HepG2 (cell line): Measurements from ENCODE around the gene BCL7A. TPM values are rescaled to one million over a fixed set of nuclear protein-coding genes. Genes with fewer than 3 reads are reported as not detected.

Source experiments
- CEBPB ChIP-seq: IDR thresholded peaks from 2 replicates; pipeline ENCODE4 v1.6.1; 2011; ENCODE audit warnings: low read depth, low read length, improper control_type of control experiment, borderline replicate concordance
- E2F2 ChIP-seq: sonication (generic); formaldehyde crosslinking; IDR thresholded peaks from 2 replicates; pipeline ENCODE4 v1.4.0; 2020; ENCODE audit warnings: missing genetic modification reagents, borderline replicate concordance
- EZH2 ChIP-seq: conservative IDR thresholded peaks from 2 replicates; pipeline ENCODE4 v1.6.1; 2012; ENCODE audit warnings: mild to moderate bottlenecking, low read depth, low read length, moderate library complexity
- POLR2AphosphoS5 ChIP-seq: IDR thresholded peaks from 2 replicates; pipeline ENCODE4 v1.6.1; 2012; ENCODE audit warnings: low read depth, low read length
- RBM39 ChIP-seq: fragments of 200-400 bp; formaldehyde crosslinking; IDR thresholded peaks from one replicate; pipeline ENCODE4 v1.6.1; 2018; ENCODE audit warnings: antibody characterized with exemption, mild to moderate bottlenecking, low read depth, low read length; ENCODE audit not compliant: poor library complexity, severe bottlenecking
- SETDB1 ChIP-seq: sonication (generic); formaldehyde crosslinking; IDR thresholded peaks from 2 replicates; pipeline ENCODE4 v1.5.1; 2020; ENCODE audit warnings: missing genetic modification reagents, mild to moderate bottlenecking, borderline replicate concordance
- SP140L ChIP-seq: sonication (generic); formaldehyde crosslinking; IDR thresholded peaks from 2 replicates; pipeline ENCODE4 v1.4.0; 2020; ENCODE audit warnings: missing genetic modification reagents, borderline replicate concordance
- UBTF ChIP-seq: sonication (generic); formaldehyde crosslinking; IDR thresholded peaks from 2 replicates; pipeline ENCODE4 v1.4.0; 2020; ENCODE audit warnings: mild to moderate bottlenecking, missing genetic modification reagents
- ZNF30 ChIP-seq: sonication (generic); formaldehyde crosslinking; IDR thresholded peaks from 2 replicates; pipeline ENCODE4 v1.5.0; 2020; ENCODE audit warnings: mild to moderate bottlenecking, missing genetic modification reagents
- polyA plus RNA-seq, 8 experiments: library from polyadenylated mRNA; depleted of rRNA in 3 of 8; stranded (reverse) in 7 of 8; unstranded in 1 of 8; fragments of >200 nt; fragmentation: Illumina TruSeq in 4 of 8; extraction: Trizol in 4 of 8; gene quantifications; 2 replicates each; pipeline versions ENCODE4 v1.2.1 to v1.2.3, GENCODE V29; 2011 to 2016; ENCODE audit warnings: low read depth in 4 of 8, missing spikeins in 1 of 8, mixed read lengths in 1 of 8; ENCODE audit not compliant: insufficient read depth in 1 of 8
- total RNA-seq, 5 experiments: library from RNA; depleted of rRNA; stranded (reverse); fragments of >200 nt; fragmentation: Illumina TruSeq; extraction: Trizol; gene quantifications; 2 replicates each; pipeline ENCODE4 v1.2.3, GENCODE V29; 2016; ENCODE audit warnings: low read depth in 1 of 5
- TF ChIP-seq, protein P1 (sequence below): sonication (generic); formaldehyde crosslinking; IDR thresholded peaks from 2 replicates; pipeline ENCODE4 v1.4.0; 2020; ENCODE audit warnings: missing genetic modification reagents
- TF ChIP-seq, protein P2 (sequence below): sonication (generic); formaldehyde crosslinking; IDR thresholded peaks from 2 replicates; pipeline ENCODE4 v1.4.0; 2020; ENCODE audit warnings: missing genetic modification reagents, borderline replicate concordance
- TF ChIP-seq, protein P3 (sequence below): sonication (generic); formaldehyde crosslinking; IDR thresholded peaks from 2 replicates; pipeline ENCODE4 v1.4.0; 2020; ENCODE audit warnings: missing genetic modification reagents; ENCODE audit errors: not compliant biosample characterization

The BCL7A gene
- total and polyA plus RNA-seq, 2 of the 13 experiments (the other 11 are each of a cell fraction or from before 2014, with no cell fraction given), result 4.1 to 6.2 TPM

- TF ChIP-seq EZH2, result no peak
- TF ChIP-seq, protein P1, sequence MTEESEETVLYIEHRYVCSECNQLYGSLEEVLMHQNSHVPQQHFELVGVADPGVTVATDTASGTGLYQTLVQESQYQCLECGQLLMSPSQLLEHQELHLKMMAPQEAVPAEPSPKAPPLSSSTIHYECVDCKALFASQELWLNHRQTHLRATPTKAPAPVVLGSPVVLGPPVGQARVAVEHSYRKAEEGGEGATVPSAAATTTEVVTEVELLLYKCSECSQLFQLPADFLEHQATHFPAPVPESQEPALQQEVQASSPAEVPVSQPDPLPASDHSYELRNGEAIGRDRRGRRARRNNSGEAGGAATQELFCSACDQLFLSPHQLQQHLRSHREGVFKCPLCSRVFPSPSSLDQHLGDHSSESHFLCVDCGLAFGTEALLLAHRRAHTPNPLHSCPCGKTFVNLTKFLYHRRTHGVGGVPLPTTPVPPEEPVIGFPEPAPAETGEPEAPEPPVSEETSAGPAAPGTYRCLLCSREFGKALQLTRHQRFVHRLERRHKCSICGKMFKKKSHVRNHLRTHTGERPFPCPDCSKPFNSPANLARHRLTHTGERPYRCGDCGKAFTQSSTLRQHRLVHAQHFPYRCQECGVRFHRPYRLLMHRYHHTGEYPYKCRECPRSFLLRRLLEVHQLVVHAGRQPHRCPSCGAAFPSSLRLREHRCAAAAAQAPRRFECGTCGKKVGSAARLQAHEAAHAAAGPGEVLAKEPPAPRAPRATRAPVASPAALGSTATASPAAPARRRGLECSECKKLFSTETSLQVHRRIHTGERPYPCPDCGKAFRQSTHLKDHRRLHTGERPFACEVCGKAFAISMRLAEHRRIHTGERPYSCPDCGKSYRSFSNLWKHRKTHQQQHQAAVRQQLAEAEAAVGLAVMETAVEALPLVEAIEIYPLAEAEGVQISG (CRISPR knock-in tag), result no peak
- 0 out of 2 replicates have a peak, but pooled peaks have one; percentile 32 for TF ChIP-seq SP140L
- TF ChIP-seq UBTF (CRISPR knock-in tag), result peak; percentile 49; the same call in 1 of the 2 replicates
- no peak for TF ChIP-seq SETDB1 (CRISPR knock-in tag)
- TF ChIP-seq, protein P2, sequence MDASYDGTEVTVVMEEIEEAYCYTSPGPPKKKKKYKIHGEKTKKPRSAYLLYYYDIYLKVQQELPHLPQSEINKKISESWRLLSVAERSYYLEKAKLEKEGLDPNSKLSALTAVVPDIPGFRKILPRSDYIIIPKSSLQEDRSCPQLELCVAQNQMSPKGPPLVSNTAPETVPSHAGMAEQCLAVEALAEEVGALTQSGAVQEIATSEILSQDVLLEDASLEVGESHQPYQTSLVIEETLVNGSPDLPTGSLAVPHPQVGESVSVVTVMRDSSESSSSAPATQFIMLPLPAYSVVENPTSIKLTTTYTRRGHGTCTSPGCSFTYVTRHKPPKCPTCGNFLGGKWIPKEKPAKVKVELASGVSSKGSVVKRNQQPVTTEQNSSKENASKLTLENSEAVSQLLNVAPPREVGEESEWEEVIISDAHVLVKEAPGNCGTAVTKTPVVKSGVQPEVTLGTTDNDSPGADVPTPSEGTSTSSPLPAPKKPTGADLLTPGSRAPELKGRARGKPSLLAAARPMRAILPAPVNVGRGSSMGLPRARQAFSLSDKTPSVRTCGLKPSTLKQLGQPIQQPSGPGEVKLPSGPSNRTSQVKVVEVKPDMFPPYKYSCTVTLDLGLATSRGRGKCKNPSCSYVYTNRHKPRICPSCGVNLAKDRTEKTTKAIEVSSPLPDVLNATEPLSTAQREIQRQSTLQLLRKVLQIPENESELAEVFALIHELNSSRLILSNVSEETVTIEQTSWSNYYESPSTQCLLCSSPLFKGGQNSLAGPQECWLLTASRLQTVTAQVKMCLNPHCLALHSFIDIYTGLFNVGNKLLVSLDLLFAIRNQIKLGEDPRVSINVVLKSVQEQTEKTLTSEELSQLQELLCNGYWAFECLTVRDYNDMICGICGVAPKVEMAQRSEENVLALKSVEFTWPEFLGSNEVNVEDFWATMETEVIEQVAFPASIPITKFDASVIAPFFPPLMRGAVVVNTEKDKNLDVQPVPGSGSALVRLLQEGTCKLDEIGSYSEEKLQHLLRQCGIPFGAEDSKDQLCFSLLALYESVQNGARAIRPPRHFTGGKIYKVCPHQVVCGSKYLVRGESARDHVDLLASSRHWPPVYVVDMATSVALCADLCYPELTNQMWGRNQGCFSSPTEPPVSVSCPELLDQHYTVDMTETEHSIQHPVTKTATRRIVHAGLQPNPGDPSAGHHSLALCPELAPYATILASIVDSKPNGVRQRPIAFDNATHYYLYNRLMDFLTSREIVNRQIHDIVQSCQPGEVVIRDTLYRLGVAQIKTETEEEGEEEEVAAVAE (CRISPR knock-in tag), result no peak
- TF ChIP-seq POLR2AphosphoS5, result no peak
- no peak for TF ChIP-seq E2F2 (CRISPR knock-in tag)
- TF ChIP-seq, protein P3, sequence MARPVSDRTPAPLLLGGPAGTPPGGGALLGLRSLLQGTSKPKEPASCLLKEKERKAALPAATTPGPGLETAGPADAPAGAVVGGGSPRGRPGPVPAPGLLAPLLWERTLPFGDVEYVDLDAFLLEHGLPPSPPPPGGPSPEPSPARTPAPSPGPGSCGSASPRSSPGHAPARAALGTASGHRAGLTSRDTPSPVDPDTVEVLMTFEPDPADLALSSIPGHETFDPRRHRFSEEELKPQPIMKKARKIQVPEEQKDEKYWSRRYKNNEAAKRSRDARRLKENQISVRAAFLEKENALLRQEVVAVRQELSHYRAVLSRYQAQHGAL (CRISPR knock-in tag), result no peak
- TF ChIP-seq CEBPB, result no peak
- 0 out of 2 replicates have a peak, but pooled peaks have one; percentile 17 for TF ChIP-seq ZNF30 (CRISPR knock-in tag)
- TF ChIP-seq RBM39, result peak; percentile 3
Measured at GRCh38 chr12:122022393-122023338, 982 bp downstream of the BCL7A start (continued).
